Hematopoietic multipotent progenitor cell treated with erythropoietin and hydrocortisone succinate and interleukin-3 and kit ligand, for 6 days (in vitro differentiated cells): ENCODE results near the gene PPP4R4.
"Not testable (repeated sequence)": the region's sequence is repeated elsewhere in the genome, so short reads cannot be mapped to it uniquely, and the experiment has no call there.

Experiments used
- DNase-seq: peaks from one replicate; pipeline ENCODE4 v3.0.0-alpha.2; 2015

The PPP4R4 gene

DNA sequence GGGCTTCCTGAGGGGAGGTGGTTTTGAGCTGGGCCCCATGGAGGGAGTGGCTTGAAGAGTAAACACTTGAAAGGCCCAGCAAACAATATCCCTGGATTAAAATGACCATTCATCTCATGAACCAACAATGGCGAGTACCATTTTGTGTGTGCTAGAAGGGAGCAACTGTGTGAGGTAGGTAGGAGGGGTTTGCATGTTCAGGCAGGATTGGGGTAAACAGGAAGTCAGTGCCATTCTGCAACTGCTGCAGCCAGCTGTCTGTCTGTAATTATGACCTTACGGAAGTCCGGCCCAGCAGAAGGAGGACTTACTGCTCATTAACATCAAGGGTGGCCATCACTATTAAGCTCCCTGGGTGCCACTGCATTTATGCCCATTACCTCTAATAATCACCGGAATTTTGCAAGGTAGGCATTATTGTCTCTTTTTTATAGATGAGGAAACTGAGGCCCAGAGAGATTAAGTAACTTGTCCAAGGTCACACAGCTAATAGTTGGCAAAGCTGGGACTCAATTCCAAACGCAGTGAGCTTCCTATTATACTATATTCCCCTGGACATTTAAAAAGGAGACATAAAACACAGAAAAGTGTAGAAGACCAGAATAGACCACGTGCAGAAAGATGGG is 28.1 kb upstream of the PPP4R4 start:
- no peak for DNase-seq

DNA sequence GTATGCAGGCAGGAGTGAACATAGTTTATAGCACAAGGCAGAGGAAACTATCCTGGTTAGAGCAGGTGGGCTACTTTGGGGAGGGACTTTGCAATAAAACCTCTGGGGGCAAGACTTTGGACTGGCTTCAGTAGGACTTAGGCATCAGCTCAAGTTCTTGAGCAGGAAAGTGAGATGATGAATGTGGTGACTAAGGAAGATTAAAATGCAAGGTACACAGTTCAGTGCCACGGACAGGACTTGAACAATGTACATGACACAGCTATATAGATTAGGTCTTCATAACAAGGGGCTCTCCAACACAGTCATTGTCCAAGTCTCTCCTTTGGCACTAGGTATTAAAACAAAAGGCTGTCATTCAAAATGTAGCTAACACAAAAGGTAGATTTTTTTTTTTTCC is 21.4 kb upstream of the PPP4R4 start:
- no peak for DNase-seq

DNA sequence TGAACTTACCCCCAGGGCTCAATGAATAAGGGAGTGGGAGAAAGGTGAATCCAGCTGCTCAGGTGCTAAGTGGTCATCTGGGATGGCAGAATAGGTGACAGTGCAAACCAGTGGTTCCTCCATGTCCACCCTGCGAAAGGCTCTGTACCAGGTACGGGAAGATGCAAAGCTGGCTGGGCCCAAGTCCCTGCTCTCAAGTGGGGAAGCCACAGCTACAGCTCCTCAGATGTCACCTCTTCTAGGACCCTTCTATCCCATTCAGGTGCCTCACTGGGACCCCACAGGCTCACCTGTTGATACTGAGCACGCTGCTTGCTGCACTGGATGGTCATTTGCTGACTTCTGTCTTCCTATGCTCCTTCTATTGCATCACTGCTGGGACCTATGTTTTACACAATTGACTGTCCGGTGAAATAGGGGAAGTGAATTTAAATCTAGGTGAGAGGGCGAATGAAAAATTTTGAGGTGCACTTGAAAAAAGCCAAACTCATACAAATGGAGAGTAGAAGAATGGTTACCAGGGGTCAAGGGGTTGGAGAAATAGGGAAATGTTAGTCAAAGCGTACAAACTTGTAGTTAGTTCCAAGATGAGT is 20.3 kb upstream of the PPP4R4 start:
- no peak for DNase-seq

DNA sequence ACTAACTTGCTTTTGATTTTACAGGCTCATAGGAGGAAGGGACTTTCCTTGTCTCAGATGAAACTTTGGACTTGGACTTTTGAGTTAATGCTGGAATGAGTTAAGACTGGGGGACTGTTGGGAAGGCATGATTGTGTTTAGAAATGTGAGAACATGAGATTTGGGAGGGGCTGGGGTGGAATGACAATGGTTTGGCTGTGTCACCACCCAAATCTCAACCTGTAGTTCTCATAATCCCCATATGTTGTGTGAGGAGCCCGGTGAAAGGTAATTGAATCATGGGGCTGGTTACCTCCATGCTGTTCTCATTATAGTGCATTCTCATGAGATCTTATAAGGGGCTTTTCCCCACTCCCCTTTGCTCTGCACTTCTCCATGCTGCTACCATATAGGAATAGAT is 18.0 kb upstream of the PPP4R4 start:
- not testable (repeated sequence) for DNase-seq

DNA sequence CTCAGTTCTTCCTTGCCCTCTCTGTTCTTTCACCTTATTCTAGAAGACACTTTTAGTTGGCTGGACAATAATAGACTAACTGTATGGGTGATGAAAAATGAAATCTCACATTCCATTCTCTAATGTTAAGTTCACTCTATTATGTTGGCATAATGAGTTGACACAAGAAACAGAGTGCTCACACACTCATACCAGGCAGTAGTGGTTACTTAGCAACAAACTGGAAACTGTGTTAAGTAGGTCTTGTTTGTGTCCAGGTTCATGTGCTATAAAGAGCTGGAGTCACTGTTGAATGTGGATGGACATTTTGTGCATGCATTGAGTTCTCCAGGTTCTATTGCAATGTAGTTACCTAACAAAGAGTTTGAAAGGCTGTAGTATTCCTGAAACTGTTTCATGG is 16.9 kb upstream of the PPP4R4 start:
- no peak for DNase-seq

DNA sequence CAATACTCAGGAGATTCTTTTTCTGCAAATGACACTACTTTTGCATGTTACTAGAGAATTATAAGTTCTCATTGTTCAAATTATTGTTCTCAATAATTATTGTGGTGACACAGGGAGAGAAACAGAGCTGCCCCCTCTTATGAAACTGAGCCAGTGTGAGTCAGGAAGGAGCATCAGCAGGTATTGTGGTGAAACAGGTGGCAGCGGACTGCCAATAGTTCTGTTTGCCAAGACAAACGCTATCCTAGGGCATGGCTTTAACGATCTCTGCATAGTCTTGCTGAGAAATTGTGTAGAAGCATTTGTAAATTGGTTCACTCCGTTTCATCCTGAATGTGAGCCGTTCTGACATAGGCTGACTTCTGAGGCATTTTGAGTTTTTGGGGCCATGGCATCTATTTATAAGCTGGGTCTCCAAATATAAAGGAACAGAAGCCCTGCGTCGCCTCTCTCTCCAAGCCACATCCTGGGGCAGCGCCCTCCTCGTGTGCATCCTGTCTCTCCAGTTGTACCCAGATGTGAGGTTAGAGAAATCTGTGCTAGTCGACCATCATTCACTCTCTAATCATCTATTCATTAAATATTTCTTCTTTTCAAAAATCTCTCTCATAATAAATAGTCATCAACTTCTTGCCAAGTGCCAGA is 15.8 kb upstream of the PPP4R4 start:
- DNase-seq, result no peak

DNA sequence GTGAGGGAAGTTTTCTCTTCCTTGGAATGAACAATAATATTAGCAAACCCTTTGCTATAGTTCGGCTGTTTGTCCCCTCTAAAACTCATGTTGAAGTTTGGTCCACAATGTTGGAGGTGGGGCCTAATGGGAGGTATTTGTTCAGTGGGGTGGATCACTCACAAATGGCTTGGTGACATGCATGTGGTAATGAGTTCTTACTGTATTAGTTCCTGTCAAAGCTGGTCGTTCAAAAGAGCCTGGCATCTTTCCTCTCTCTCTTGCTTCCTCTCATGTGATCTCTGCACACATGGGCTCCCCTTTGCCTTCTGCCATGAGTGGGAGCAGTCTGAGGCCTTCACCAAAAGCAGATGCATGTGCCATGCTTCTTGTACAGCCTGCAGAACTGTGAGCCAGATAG is 13.1 kb upstream of the PPP4R4 start:
- no peak for DNase-seq

DNA sequence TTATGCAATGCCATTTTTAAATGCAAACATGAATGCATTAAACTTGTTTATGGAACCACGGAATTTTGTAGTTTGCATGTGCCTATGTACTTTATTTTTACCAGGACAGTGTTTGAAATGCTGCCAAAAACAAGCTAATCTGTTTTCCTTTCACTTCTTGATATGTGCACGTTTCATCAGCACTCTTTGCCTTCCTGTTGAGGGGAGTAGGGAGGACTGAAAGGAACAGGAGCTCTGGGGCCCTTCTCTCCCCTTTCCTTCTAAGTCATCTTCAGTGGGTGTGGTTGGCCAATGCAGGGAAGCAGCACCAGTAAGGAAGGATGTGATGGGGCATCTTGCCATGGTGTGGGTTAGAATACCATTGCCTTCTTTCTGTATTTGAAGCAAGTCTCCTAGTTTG is 12.1 kb upstream of the PPP4R4 start:
- peak; percentile 22 for DNase-seq

DNA sequence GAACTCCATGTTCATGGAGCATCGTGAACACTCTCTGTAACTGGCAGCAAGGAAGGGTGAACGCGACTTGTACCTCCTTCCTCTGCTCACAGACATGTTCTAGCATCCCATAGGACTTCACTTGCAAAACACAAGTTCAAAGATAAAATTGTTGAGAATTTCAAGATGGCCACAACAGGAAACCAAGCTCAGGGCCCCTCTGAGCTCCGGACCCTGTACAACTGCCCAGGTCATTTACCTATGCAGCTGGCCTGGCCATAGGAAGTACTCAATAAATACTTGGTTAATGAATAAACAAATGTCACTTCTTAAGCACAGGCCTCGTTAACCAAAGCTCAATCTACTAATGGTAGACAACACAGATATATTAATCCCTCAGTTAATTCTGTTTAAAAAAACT is 11.7 kb upstream of the PPP4R4 start:
- no peak for DNase-seq

DNA sequence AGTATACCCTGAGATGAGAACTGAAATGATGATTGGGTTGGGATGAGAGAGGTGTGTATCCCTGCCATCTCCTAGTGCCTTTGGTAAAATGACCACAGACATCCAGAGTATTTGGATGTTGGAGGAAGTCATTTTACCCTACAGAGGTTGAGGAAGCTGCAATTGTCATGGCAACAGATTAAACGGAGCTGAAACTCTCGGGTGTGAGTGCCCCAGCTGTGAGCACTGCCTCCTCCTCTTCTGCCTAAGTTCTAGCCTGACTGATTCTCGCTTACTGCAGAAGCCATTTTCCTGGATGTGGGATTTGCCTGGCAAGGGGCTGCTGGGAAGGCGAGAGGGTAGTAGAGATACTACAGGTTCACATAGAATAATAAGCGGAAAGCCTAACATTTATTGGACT is 10.3 kb upstream of the PPP4R4 start:
- no peak for DNase-seq

DNA sequence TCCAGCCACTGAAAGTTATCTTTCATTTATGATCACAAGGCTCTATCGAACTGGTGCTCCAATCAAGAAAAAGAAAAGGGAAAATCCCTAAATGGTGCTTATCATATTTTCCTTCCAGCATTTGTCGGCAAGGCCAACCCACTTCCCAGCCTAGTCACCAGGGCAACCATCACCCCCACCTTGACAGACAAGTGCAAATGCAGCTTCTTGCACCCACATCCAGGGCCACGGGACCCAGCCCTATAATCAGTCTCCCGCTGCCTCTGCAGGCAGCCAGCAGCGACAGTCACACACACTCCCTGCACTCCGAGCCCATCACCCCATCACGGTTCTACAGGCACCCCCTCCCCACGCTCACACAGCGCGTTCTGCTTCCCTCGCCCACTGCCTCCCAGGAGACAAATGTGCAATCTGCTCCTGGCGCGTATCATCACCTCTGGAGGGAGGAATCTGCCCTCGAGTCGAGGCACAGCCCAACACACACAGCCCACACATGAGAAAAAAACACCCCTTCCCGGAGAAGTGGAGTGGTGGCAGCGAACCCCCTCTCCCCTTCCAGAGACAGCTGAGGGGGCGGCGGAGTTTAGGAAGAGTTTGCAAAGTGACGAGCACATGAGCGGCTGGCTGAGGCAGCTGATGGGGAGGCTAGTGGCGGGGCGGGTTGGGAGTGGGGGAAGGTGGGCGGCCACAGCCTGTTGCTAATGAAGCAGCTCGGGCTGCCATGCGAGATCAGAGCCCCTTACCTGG is 9.3 kb upstream of the PPP4R4 start:
- DNase-seq, result no peak

DNA sequence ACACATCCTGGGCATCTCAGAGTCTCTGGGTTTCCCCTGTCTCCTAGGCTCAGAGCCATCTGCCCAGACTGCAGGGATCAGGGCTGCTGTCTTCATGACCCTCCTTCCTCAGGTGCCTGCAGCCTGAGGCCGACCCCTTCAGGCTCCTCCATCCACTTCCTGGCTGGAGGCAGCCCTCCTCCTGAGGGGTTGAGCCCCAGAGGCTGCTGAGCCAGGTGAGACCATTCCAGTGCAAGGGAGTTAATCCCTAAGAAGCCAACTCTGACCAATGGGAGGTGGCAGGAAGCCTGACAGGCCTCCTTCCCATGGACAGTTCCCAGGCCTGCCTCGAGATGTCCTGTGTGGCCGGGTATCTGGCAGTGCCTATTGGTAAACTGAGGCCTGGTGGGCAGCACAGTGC is 8.4 kb upstream of the PPP4R4 start:
- no peak for DNase-seq

DNA sequence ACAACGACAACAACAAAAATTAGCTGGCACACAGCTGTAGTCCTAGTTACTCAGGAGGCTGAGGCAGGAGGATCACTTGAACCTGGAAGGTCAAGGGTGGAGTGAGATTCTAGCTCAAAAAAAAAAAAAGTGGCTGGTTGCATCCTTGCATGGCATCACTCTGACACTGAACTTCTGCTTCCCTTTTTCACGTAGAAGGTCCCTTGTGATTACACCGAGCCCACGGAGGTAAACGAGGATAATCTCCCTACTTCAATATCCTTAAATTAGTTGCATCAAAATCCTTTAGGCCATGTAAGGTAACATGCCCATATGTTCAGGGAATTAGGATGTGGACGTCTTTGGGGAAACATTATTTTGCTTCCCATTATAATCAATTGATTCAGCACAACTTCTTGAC is 4.0 kb upstream of the PPP4R4 start:
- no peak for DNase-seq

DNA sequence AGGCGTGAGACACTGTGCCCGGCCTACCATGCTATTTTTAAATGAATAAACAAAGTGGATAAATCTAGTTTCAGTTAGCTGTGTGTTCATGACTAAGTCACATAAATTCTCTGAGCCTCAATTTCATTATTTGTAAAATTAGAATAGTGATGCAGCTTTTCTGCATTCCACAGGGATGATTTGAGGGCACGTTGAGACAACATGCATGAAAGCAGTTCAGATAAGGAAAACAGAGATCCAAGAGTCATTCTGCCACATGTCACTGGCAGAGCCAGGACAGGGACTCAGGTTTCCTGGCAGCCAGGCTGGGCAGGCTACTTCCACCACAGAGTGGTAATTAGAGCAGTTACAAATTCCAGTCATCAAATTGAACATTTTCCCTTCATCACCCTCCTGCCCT is 2.9 kb upstream of the PPP4R4 start:
- no peak for DNase-seq

DNA sequence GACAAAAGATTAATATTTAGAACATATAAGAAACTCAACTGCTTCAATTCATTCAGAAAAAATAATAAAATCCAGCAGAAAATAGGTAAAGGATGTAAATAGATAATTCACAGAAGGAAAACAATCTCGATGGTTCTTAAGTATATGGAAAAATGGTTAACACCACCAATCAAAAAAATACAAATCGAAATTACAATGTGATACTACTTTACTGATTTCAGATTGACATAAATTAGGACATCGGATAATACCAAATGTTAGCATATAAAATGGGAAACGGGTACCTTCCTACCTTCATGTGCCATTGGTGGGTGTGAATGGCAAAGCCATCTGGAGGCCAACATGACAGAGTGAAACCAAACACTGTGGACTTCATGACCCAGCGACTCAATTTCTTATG is 1.6 kb upstream of the PPP4R4 start:
- DNase-seq, result no peak

DNA sequence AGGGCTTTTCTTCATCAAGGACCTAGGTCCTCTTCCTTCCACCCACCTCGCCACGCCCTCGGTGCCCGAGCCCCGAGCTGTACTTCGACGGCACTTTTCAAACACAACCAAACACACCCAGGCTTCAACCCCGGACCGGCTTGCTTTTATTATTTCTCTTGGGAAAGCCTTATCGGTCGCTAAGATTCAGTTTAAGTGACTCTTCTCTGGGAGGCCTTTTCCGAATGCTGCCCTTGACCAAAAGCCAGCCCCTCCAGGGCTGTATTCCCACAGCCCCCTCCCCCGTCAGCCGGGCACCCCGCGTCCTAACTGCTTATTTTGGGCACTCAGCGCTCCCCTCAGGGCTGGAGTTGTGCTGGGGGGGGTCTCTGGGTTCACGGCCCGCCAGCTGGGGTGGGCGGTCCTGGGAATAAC is 644 bp upstream of the PPP4R4 start:
- peak; percentile 33 for DNase-seq

DNA sequence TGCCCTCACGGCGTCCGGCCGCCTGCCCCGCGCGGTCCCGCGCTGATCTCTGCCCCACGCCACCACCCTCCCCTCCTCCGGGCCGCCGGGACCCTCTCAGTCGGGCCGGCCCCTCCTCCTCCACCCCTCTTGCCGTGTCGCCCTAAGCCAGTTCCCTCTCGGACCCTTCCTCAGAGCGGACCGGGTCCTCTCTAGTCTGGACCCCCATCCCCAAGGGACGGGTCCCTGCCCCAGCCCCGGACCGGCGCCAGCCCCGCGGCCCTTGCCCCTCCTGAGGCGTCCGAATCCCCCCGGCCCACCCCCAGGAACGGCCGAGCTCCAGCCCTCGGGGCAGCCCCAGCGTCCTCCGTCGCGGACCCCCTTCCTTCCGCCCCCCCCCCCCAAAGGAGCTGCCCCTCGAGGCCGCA is 485 bp downstream of the PPP4R4 start:
- no peak for DNase-seq

DNA sequence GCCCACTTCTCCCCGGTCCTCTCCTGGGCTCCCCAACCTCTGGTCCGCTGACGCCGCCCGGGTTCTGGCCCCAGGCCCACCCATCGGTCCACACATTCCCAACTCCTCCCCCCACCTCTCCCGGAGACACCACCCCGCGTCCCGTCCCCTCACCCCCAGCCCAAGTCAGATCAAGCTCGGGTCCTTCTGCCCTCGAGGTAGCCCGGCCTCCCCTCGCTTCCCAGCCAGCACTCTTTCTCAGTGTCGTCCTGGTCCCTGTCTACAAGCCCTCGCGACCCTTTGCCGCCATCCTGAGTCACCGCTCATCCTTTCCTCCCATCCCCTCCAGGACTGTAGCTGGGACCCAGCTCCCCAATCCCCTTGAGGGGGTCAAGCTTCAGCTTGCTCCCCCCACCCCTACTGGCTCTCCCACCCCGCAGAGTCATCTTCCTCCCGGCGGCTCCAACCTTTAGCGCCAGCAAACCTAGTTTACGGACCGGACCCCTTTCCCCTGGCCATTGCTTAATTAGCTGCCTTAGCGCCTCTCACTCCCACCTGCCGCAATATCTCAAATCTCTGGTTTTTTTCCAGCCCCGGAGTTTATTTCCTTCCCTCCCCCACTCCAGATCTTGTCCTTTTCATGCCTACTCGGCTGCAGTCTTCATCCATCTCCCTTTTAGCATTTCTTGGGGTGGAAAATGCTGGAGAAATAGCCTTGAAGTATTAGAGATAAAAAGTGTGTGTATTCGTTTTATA is 1.1 kb downstream of the PPP4R4 start:
- no peak for DNase-seq

DNA sequence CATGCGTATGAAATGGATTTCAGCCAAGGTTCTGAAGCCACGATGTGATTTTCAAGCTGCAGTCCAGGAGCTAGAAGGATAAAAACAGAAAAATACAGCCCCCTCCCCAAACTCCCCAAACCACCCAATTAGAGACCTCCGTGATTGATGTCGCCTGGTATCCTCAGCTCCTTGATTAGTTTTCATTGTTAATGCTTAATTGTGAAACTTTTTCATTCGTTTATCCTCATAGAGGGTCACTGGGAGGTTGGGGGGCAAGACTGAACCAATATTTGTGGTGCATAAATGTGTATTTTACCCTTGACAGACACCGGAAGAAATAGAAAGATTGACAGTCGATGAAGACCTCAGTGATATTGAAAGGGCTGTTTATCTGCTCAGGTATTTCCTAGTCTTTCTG is 1.6 kb downstream of the PPP4R4 start:
- DNase-seq, result no peak

DNA sequence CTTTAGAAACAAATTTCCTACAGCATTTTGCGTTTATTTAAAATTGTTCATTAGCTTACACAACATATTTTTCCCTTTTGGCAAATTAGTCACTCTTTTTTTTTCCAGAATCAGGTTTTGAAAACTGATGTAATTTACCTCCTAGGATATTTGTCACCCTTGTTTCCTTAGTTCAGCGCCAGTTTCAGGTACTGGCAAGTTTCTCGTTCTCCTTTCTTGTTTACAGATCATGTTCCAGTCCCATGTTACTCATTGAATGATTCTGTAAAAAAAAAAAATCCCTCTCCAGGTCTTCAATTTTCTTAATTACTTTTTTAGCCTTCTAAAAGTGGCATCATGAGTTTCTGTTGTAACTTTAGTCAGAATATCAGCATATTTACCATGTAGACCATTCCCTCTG is 2.7 kb downstream of the PPP4R4 start:
- DNase-seq, result no peak

DNA sequence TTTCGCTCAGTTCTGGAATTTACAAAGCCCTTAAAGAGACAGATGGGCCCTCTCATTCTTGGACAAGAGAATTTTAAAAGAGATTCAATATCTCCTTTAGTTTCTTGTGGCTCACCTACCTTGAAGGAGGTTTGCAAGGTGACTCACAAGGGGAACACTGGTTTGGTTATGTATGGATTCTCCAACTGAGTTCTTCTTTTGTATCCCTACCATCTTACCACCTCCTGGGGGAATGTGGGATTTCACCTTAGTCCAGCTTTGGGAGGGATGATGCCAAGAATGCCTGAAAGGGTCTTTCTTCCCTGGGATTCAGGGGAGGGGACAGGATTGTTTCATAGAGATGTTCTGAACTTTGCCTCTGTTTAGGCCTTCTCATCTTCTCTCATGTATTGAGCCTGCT is 3.7 kb downstream of the PPP4R4 start:
- DNase-seq, result no peak

DNA sequence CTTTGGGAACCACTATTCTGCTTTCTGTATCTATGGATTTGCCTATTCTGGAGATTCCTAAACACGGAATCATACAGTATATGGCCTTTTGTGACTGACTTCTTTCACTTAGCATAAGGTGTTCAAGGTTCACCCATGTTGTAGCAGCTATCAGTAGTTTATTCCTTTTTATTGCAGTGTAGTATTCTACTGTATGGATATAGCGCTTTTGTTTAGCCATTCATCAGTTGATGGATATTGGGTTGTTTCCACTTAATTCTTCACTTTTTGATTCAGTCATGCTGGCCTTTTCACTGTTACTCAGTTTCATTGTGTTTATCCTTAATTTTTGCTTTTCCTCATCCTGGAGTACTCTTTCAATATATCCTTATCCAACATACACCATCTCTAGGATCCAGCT is 5.1 kb downstream of the PPP4R4 start:
- DNase-seq, result no peak

DNA sequence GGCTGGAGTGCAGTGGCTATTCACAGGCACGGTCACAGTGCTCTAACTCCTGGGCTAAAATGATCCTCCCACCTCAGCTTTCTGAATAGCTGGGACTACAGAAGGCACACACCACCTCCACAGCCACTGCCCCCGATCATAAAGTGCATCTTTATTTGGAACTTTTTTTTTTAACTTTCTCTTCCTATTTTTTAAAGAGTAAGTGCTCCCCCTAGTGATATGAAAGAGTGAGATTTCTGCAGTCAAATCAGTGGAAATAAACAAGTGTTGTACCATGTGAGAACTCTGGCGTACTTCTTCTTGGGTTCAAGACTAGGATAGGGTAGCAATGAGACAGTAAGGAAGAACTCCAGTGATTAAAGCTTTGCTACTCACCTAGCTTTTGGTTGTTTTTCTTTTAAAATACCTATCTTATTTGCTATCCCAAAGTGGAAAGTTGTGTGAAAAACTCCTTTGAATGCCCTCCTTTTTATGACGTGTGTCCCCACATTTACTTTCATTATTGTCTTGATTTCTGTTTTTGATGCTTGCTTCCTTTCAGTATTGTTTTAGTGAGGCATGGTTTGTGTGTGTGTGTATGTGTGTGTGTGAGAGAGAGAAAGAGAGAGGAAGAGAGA is 6.6 kb downstream of the PPP4R4 start:
- peak; percentile 76 for DNase-seq
